CD14-positive monocyte (primary cell): Measurements from ENCODE around the gene ADNP2. TPM values are rescaled to one million over a fixed set of nuclear protein-coding genes. Genes with fewer than 3 reads are reported as not detected.

Experiments
- DNase-seq, 3 donors: peaks; one replicate each; pipeline ENCODE4 v3.0.0-alpha.2; 2011 to 2022
- H2AFZ ChIP-seq: 2 replicates; pipeline ENCODE4 v1.6.0; 2012; ENCODE audit warnings: mild to moderate bottlenecking, low read depth, low read length, inconsistent platforms; ENCODE audit not compliant: insufficient read depth, poor library complexity, severe bottlenecking
- H3K27ac ChIP-seq, 2 donors: 1 replicate in 1 of 2; 2 replicates in 1 of 2; pipeline ENCODE4 v1.5.1; 2012 to 2013; ENCODE audit warnings: low read length in 2 of 2, control low read depth in 1 of 2, inconsistent platforms in 1 of 2, low read depth in 1 of 2, mild to moderate bottlenecking in 1 of 2
- H3K27me3 ChIP-seq, 2 donors: one replicate each; pipeline versions ENCODE4 v1.6.0 to v1.6.1; 2011 to 2013; ENCODE audit warnings: low read length in 2 of 2; ENCODE audit not compliant: control insufficient read depth in 2 of 2, insufficient read depth in 2 of 2
- H3K36me3 ChIP-seq, 2 donors: replicated peaks in 1 of 2; 1 replicate in 1 of 2; 2 replicates in 1 of 2; pipeline versions ENCODE4 v1.5.1 to v1.6.1; 2012 to 2013; ENCODE audit warnings: low read length in 2 of 2, control low read depth in 1 of 2, inconsistent platforms in 1 of 2, mild to moderate bottlenecking in 1 of 2; ENCODE audit not compliant: insufficient read depth in 2 of 2, control insufficient read depth in 1 of 2
- H3K4me1 ChIP-seq, 2 donors: 1 replicate in 1 of 2; 2 replicates in 1 of 2; pipeline versions ENCODE4 v1.5.1 to v1.6.1; 2012 to 2013; ENCODE audit warnings: low read length in 2 of 2, control low read depth in 1 of 2, inconsistent platforms in 1 of 2, mild to moderate bottlenecking in 1 of 2, moderate library complexity in 1 of 2; ENCODE audit not compliant: insufficient read depth in 2 of 2, control insufficient read depth in 1 of 2
- H3K4me2 ChIP-seq: replicated peaks from 2 replicates; pipeline ENCODE3; 2012; ENCODE audit warnings: low read length, moderate library complexity, mild to moderate bottlenecking; ENCODE audit not compliant: poor library complexity, severe bottlenecking; ENCODE audit errors: extremely low read depth
- H3K4me3 ChIP-seq, 3 experiments: fragments of 200-600 bp in 1 of 3; sonication (generic) in 1 of 3; replicated peaks in 1 of 3; 1 replicate in 2 of 3; 2 replicates in 1 of 3; pipeline ENCODE4 v1.5.1; 2011 to 2013; ENCODE audit warnings: low read length in 3 of 3, mild to moderate bottlenecking in 3 of 3, control low read depth in 2 of 3, low read depth in 2 of 3, inconsistent platforms in 1 of 3, moderate library complexity in 1 of 3
- H3K79me2 ChIP-seq: 2 replicates; pipeline ENCODE4 v1.6.0; 2012; ENCODE audit warnings: mild to moderate bottlenecking, control low read depth, inconsistent platforms, low read length, moderate library complexity; ENCODE audit not compliant: insufficient read depth
- H3K9ac ChIP-seq: 2 replicates; pipeline ENCODE4 v1.6.0; 2017; ENCODE audit warnings: low read length, mild to moderate bottlenecking; ENCODE audit not compliant: insufficient read depth, poor library complexity, severe bottlenecking
- H3K9me3 ChIP-seq, 2 donors: replicated peaks in 1 of 2; 1 replicate in 1 of 2; 2 replicates in 1 of 2; pipeline versions ENCODE4 v1.5.1 to v1.6.1; 2012 to 2013; ENCODE audit warnings: low read length in 2 of 2, control low read depth in 1 of 2; ENCODE audit not compliant: control insufficient read depth in 1 of 2, insufficient read depth in 1 of 2
- H4K20me1 ChIP-seq: 2 replicates; pipeline ENCODE4 v1.6.0; 2012; ENCODE audit warnings: mild to moderate bottlenecking, low read length, control low read depth, moderate library complexity; ENCODE audit not compliant: insufficient read depth
- H3K27ac Mint-ChIP-seq, 7 donors: one replicate each; pipeline ENCODE4 v1.8.0; 2020; ENCODE audit warnings: mild to moderate bottlenecking in 7 of 7, mixed read lengths in 7 of 7, moderate library complexity in 6 of 7, inconsistent platforms in 2 of 7
- H3K27me3 Mint-ChIP-seq, 3 donors: one replicate each; pipeline ENCODE4 v1.8.0; 2021 to 2022; ENCODE audit warnings: low read depth in 3 of 3, mild to moderate bottlenecking in 3 of 3, mixed read lengths in 3 of 3, moderate library complexity in 3 of 3, inconsistent platforms in 1 of 3
- H3K36me3 Mint-ChIP-seq, 2 donors: one replicate each; pipeline ENCODE4 v1.8.0; 2020; ENCODE audit warnings: mixed read lengths in 2 of 2, inconsistent platforms in 1 of 2, mild to moderate bottlenecking in 1 of 2
- H3K4me1 Mint-ChIP-seq: one replicate; pipeline ENCODE4 v1.8.0; 2020; ENCODE audit warnings: mild to moderate bottlenecking, mixed read lengths
- H3K4me3 Mint-ChIP-seq, 2 donors: one replicate each; pipeline ENCODE4 v1.8.0; 2020; ENCODE audit warnings: mild to moderate bottlenecking in 2 of 2, mixed read lengths in 2 of 2, moderate library complexity in 1 of 2
- H3K9me3 Mint-ChIP-seq, 7 donors: one replicate each; pipeline ENCODE4 v1.8.0; 2020 to 2022; ENCODE audit warnings: mixed read lengths in 7 of 7, mild to moderate bottlenecking in 6 of 7, moderate library complexity in 6 of 7, inconsistent platforms in 2 of 7
- WGBS: methylation state at CpG from one replicate; pipeline ENCODE4 v1.1.5; 2013; ENCODE audit warnings: missing lambda C conversion rate; ENCODE audit not compliant: insufficient coverage; 5-methylcytosine and 5-hydroxymethylcytosine counted together
- intact Hi-C, 2 donors: fragments of 100-400 bp; cut with micrococcal nuclease; formaldehyde crosslinking; loops; one replicate each; pipeline versions ENCODE4 v1.15.0 to v1.15.1; 2023
- polyA plus RNA-seq, 3 donors: library from polyadenylated mRNA; depleted of rRNA in 1 of 3; unstranded in 2 of 3; stranded (reverse) in 1 of 3; fragments of 300-500 nt in 2 of 3; fragments of >200 nt in 1 of 3; fragmentation: Illumina TruSeq in 2 of 3; gene quantifications; 1 replicate in 2 of 3; 2 replicates in 1 of 3; pipeline ENCODE4 v1.2.3, GENCODE V29; 2012 to 2021
- TF ChIP-seq, protein P1 (sequence below): fragments of 200-600 bp; IDR thresholded peaks from one replicate; pipeline ENCODE4 v1.8.0; 2022; ENCODE audit warnings: antibody characterized with exemption, mild to moderate bottlenecking

The ADNP2 gene
- polyA plus RNA-seq, 3 donors: 3.0 to 5.6 (median 3.6) TPM

DNA sequence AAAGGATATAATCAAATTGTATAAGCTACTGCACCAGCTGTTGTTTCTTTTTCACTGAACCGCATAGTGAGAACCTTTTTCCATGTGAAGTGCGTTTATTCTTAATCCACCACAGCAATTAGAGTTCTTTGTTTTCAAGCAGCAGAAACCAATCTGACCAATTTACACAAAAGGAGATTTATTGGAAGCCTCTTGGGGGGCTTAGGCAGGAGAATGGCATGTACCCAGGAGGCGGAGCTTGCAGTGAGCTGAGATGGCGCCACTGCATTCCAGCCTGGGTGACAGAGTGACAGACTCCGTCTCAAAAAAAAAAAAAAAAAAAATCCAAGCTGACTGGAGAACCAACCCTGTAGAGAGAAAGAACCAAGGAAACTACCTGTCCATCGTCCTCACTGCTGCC is 10.0 kb downstream of the ADNP2 start:
- no peak overlapping the region for H3K4me2 ChIP-seq
- DNase-seq: no peak
- peaks cover 24% of the 10 kb centered on the region for H4K20me1 ChIP-seq
- no peaks in the 10 kb centered on the region for H3K4me1 ChIP-seq
- H3K27me3 Mint-ChIP-seq: no peaks in the 10 kb centered on the region
- 100% methylated on average over 1 of the region's 6 CpGs for WGBS
- intact Hi-C loops: no loop called here
- no peak overlapping the region for H3K9ac ChIP-seq
- H3K27ac ChIP-seq: no peak overlapping the region
- no peak overlapping the region for H2AFZ ChIP-seq
- peaks cover 42% of the 10 kb centered on the region for H3K79me2 ChIP-seq
- H3K36me3 ChIP-seq: peaks cover 6 to 29% of the 10 kb centered on the region in 2 donors
- no peaks in the 10 kb centered on the region for H3K9me3 ChIP-seq
- no peak overlapping the region for H3K4me3 Mint-ChIP-seq
- no peak overlapping the region for H3K27ac Mint-ChIP-seq
- peaks cover 0 to 3% (median 0%) of the 10 kb centered on the region in 7 donors for H3K9me3 Mint-ChIP-seq
- H3K27me3 ChIP-seq: no peaks in the 10 kb centered on the region
- TF ChIP-seq, protein P1, sequence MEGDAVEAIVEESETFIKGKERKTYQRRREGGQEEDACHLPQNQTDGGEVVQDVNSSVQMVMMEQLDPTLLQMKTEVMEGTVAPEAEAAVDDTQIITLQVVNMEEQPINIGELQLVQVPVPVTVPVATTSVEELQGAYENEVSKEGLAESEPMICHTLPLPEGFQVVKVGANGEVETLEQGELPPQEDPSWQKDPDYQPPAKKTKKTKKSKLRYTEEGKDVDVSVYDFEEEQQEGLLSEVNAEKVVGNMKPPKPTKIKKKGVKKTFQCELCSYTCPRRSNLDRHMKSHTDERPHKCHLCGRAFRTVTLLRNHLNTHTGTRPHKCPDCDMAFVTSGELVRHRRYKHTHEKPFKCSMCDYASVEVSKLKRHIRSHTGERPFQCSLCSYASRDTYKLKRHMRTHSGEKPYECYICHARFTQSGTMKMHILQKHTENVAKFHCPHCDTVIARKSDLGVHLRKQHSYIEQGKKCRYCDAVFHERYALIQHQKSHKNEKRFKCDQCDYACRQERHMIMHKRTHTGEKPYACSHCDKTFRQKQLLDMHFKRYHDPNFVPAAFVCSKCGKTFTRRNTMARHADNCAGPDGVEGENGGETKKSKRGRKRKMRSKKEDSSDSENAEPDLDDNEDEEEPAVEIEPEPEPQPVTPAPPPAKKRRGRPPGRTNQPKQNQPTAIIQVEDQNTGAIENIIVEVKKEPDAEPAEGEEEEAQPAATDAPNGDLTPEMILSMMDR: no peak
- no peak overlapping the region for H3K4me3 ChIP-seq
- peaks cover 4% of the 10 kb centered on the region for H3K4me1 Mint-ChIP-seq
- peaks cover 38 to 56% of the 10 kb centered on the region in 2 donors for H3K36me3 Mint-ChIP-seq

DNA sequence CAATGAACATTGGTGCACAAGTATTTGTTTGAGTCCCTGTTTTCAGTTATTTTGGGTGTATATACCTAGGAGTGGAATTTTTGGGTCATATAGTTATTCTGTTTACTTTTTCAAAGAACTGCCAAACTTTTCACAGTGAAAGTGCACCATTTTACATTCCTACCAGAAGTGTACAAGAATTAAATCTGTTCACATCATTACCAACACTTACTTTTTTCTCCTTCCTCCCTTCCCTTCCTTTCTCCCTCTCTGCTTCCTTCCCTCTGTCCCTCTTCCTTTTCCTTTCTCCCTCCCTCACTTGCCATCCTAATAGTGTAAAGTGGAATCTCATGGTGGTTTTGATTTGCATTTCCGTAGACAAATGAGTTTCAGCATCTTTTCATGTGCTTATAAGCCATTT is 11.9 kb downstream of the ADNP2 start:
- peaks cover 31% of the 10 kb centered on the region for H3K79me2 ChIP-seq
- peaks cover 0 to 3% (median 0%) of the 10 kb centered on the region in 7 donors for H3K9me3 Mint-ChIP-seq
- no peak for DNase-seq
- peaks cover 8% of the 10 kb centered on the region for H4K20me1 ChIP-seq
- no peak overlapping the region for H3K27ac Mint-ChIP-seq
- H3K36me3 ChIP-seq: peaks cover 6 to 29% of the 10 kb centered on the region in 2 donors
- H3K27ac ChIP-seq: no peak overlapping the region
- no peaks in the 10 kb centered on the region for H3K4me1 ChIP-seq
- no peak overlapping the region for H3K4me3 Mint-ChIP-seq
- H3K9me3 ChIP-seq: no peaks in the 10 kb centered on the region
- no peak overlapping the region for H3K4me2 ChIP-seq
- no peaks in the 10 kb centered on the region for H3K4me1 Mint-ChIP-seq
- no peaks in the 10 kb centered on the region for H3K27me3 Mint-ChIP-seq
- H3K36me3 Mint-ChIP-seq: peaks cover 38 to 64% of the 10 kb centered on the region in 2 donors
- no CpG with 5 or more reads among the region's 1 CpG for WGBS
- no peak overlapping the region for H3K9ac ChIP-seq
- H3K4me3 ChIP-seq: no peak overlapping the region
- H2AFZ ChIP-seq: no peak overlapping the region
- H3K27me3 ChIP-seq: no peaks in the 10 kb centered on the region
- intact Hi-C loops: no loop called here
- TF ChIP-seq, protein P1: no peak
